ENCODE measurements around the gene DTX4.

The DTX4 gene

DNA sequence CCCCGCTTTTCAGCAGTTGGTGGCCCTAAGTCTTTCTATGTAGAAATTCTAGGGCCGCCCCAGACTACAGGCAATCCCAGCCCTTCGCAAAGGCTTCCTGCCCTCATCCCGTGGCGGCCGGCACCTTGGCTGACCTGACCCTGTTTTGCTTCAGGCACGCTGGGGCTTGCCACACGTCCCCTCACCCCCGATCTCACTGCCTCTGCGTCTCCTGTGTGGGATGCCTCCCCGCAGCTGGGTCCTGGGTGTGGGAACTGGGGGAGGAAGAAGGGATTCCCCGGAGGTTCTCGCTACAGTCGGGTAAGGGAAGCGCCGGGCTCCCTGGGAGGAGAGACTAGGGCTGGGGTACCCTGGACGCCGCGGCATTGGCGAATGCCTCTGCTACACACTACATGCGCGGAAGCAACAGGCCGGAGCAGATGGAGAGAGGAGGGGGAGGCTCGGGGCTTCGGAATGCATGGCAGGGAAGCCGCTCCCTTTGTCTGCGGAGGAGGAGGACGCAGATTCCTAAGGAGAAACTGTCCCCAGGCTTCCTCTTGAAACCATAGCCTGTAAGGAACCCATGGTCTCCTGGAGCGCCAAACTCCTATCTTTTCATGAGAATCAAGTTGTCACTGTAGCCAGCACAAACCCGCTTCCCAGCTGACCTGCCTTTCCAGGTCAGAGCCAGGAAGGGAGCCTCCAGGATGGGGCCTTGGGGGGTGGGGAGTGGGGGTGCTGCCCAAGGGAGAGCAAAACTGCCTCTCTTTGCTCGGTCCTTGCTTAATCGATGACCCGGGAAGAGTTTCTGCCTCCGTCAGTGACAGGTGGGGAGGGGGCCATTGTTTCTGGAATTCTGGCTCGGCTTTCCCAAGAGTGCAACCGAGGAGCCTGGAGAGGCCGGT, 1.4 kb downstream of the DTX4 start:
- no peak for FAIRE-seq

DNA sequence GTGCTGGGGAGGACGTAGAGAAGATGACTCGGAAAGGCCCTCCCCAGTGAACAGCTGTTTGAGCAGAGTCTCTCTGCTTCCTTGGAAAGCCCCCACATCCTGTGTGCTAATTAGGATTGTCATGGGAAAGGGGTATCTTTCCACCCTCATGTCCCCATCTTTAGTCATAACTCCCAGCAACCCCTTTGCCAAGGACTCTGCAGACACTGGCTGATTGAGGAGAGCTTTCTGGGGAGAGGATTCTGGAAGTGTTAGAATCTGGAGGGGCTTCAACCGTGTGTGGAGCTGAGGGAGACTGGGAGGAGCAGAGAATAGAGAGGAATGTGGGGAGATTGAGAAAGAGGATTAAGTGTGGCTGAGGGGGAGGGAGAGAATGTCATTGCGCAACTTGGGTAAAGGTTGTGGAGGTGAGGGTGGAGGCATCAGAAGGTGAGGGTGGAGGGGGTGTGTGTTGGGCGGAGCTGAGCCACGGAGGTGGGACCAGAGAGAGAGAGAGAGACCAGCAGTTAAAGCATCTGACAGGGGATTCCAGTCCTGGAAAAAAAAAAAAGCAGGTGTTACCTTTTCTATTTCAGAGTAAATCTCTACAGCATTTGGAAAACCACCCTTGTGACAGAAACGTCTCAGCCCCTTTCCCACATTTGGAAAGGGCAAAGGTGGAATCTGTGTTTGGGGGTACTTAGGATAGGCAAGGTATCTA, 2.2 kb downstream of the DTX4 start:
- FAIRE-seq = no peak

DNA sequence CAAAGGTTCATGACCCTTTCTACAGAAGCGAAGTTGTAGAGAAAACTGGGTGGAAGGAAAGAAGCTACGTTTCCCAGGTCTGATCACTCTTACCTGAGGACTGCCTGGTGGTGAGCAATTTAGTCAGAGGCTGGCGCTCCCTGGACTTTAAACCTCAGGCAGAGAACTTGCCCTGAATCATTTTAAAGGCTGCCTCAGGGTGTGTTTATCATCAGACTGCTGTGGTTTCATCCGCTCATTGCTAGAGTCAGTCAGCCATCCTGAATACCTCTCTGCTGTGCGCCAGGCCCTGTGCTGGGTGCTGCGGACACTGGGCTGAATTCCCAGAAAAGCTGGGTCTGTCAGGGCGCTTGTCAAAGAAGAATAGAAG, 2.7 kb downstream of the DTX4 start:
- FAIRE-seq = no peak

DNA sequence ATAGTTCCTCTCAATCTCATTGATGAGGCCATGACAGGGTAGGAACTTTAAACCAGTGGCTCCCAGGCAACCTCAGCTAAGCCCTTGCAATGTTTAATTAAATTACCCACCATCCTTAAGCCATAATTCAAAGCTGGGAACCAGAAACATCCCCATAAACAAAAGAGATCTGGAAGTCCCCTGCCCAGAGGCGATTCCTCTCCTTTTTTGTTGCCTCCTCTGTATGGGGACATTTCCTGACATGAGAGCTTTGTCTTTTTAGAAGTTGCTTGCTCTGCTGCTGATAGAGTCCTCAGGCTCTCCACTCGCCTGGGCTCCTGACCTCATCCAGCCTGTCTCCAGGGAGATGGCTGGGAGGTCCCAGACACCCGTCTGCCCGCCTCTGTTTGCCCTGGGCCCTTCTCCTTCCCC, 3.2 kb downstream of the DTX4 start:
- FAIRE-seq = no peak

DNA sequence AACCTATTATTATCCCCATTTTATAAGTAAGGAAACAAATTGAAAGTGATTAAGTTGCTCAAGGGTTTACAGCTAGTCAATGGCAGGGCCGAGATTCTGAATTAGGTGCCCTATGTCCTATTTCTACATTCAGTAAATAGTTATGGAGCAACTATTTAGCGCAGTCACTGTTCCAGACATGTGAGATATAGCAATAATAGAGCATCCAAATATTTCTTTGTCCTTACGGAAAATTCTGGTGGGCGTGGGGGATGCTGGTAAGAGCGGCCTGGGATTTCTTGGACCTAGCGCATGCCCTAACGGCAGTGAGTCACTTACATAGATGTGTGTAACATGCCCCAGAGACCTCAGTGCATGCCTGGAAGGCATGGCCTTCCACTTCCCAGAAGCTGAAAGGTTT, 4.4 kb downstream of the DTX4 start:
- FAIRE-seq = no peak

DNA sequence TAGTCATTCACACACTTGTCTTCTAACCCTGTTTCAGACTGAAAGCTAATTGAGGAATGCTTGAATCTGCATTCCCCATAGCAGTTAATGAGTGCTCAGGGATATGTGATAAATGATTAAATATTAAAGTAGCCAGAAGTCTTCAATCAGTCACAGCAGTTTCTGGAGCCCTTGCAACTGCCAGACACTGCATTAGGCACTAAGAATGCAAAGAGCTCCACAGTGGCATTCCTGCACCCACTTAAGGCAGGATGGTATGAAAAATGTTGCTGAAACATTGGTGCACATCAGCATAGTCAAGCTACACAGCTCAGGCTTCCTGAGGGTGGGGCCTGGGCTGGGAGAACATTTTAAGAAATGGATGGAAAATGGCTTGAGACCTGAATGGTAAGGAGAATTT, 6.5 kb downstream of the DTX4 start:
- FAIRE-seq = no peak

DNA sequence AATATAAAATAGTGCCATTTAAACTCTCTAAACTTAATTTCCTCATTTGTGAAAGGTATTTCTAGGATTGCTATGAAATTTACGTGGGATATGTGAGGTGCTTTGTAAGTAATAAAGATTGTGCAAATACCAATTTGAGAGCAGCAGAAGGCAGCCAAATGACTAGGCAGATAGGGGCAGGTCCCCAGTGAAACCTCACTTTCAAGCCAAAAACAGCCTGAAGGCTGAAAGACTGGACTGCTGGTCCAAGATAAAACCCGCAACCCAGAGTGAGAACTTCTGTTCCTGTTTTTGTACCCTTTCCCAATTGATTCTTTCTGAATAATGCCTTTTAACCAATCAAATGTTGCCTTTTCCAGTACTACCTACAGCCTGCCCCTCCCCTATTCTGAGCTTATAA, 7.2 kb downstream of the DTX4 start:
- FAIRE-seq = no peak

DNA sequence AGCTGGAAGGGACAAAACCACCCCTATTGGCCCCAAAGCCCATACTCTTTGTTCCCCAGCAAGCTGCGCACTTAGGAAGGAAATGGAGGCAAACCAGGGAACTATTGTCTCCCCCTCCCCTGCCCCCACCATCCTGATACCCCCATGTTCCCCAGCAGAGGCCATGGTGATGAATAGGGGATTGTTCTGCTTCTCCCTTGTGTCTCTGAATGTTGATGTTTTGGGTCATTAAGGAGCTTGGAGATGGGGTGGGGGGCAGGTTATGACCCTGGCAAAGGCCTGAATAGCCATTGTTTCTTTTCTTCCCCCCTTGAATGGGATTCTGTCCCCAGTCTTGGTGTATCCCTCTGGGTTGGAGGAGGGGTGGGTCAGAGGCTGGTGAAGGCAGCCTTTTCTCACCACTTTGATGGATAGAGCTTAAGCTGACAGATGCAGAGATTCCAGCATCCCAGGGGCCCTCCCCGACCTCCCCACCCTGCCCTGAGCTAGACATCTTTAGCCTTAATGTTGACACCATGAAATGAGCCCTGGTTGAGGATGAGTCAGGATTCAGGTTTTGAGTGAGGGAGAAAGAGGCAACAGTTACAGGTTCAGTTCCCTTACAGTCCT, 8.3 kb downstream of the DTX4 start:
- FAIRE-seq = no peak

DNA sequence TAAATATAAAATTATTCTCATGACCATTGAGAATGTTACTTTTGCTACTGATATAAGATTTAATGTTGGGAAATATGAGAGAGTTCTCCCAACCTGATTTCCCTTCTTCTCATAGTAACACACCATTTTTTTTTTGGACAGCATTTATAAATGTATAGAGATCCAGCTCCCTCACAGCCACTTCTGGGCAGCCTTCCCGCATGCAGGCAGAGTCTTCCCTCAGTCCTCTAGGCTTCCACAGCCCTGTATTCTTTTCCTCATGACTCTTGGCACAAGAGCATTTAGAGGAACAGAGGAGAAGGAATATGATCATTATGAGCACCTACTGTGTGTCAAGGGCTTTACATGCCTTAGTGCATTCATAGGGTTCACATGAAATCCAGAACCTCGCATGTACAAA, 9.0 kb downstream of the DTX4 start:
- FAIRE-seq = no peak

DNA sequence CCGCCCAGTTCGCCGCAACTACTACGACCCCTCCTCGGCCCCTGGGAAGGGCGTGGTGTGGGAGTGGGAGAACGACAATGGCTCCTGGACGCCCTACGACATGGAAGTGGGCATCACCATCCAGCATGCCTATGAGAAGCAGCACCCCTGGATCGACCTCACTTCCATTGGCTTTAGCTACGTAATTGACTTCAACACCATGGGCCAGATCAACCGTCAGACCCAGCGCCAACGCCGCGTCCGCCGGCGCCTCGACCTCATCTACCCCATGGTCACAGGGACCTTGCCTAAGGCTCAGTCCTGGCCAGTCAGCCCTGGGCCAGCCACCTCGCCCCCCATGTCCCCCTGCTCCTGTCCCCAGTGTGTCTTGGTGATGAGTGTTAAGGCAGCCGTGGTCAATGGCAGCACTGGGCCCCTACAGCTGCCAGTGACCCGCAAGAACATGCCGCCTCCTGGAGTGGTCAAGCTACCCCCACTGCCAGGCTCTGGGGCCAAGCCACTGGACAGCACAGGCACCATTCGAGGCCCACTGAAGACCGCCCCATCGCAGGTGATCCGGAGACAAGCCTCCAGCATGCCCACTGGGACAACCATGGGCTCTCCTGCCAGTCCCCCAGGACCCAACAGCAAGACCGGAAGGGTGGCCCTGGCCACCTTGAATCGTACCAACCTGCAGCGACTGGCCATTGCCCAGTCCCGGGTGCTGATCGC, 10.0 kb downstream of the DTX4 start:
- FAIRE-seq = no peak

DNA sequence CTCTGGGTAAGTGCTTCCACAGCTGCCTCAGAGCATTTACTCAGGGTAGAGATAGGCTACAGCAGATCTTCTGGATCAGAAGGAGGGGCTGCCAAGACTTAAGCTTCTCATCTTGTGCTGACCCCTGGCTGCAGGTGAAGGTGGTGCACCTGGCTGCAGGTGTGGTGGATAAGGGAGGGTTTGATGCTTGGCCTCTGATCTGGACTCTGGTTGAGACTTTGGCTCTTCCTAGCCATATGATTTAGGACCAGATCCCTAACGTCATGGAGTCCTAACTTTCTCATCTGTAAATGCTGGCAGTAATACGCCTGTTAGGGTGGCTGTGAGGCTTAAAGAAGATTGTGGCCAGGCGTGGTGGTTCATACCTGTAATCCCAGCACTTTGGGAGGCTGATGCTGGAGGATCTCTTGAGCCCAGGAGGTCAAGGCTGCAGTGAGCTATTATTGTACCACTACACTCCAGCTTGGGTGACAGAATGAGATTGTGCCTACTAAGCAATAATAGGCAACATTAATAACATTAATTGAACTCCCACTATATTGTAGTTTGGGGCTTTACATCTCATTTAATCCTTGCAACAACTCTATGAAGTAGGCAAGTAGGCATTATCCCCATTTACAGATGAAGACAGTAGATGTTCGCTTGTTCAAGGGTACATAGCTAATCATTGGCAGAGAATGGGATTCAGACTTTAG, 10.7 kb downstream of the DTX4 start:
- FAIRE-seq = no peak

DNA sequence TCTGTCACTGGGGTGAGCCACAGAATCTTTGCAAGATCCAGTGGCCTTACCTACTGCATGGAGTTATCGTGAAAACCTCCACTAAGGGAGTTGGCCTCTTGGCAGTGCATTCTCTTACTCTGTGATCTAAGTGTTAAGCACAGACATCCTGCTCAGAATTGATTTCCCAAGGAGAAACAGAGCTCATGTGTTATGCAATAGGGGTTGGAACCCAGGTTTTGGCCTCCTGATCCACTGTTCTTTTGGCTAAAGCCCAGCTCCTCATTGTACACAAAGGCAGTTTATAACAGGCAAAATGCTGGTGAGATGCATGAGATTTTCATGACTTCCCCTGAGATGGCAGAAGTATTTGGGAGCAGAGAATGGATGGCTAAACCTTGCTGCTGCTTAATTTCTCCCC, 11.8 kb downstream of the DTX4 start:
- FAIRE-seq = no peak

DNA sequence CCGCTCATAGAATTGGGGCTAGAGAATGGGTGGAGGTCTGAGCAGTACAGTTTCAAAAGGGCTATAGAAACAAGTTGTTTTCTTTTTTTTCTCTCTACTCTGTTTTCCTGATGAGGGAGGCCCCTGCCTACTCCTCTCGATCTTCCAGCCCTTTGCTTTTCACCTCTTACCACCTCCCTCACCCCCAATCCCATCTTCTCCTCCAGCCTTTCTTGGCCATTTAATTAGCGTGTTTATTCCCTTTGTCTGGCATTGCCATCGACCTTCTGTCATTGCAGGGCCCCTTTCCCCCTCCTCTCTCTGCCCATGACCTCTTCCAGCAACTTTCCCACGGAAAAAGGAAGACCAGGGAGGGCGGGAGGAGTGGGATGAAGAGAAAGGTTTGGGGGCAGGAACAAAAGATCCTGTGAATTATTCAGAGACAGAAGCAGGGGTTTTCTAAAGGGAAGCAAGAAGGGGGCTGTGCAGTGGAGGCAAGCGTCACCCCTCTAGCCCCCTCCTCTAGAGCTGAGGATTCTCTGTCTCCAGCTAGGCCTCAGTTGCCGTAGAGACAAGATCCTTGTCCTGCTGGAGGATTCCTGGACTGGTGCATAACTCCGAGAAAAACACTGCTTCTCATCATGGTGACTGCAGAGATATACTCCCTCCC, 12.9 kb downstream of the DTX4 start:
- no peak for FAIRE-seq

DNA sequence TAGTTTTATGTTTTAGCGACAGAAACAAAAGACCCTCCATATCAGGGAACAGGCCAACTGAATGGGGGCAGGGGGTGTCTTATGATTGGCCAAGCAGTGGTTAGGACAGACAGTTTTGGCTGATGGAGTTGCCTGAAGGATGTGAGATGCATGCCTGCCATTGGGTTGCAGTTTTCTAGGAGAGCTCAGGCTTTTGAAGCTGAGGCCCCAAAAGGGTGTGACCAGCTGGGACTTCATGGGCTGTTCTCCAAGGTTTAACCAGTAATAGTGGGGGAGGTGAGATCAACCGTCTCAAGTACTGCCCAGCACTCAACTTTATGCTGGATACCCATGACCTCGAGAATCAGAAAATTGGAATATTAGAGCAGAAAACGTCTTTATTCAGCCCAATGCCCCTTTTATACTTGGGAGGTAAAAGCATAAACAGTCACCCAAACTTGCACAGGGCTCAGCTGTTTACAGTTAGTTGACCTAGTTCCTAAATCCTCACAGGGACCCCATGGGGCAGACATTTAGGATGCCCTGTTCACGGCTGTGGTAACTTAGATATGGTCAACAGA, 13.5 kb downstream of the DTX4 start:
- no peak for FAIRE-seq

DNA sequence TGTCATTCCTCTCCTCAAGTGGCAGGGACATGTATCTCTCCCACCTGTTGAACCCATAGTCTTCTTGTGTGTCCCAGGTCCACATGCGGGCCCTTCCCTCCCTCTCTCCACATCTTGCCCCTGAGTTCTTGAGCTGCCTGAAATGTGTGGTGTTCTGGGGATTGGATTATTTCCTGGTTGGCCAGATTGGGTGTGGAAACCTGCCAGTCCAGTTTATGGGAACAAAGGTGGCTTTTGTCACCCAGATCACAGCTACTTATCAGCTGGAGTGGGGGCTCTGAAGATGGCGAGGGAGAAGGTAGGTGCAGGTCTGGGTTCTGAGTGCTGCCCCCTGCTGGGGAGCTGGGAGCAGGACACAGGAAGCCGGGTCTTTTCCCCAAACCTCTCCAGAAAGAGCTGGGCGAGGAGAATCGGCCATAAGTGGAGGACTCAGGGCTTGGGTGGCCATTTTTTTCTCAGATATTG, 14.2 kb downstream of the DTX4 start:
- no peak for FAIRE-seq

DNA sequence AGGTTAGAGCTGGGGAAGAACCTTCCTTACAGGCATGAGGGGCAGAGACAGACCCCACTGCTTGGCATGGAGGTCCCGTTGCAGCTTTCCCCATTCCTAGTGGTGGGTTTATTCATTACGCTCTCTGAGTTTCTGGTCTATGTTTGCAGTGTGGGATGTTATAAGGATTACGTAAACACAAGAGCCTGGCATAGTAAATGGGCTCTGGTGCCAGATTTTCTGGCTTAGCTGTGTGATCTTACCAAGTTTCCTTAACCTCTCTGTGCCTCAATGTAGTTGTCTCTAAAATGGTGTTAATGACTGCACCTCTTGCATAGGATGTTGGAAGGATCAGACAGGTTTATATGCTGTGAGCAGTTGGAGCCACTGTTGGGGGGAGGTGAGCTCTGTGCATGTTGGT, 15.1 kb downstream of the DTX4 start:
- FAIRE-seq = no peak

DNA sequence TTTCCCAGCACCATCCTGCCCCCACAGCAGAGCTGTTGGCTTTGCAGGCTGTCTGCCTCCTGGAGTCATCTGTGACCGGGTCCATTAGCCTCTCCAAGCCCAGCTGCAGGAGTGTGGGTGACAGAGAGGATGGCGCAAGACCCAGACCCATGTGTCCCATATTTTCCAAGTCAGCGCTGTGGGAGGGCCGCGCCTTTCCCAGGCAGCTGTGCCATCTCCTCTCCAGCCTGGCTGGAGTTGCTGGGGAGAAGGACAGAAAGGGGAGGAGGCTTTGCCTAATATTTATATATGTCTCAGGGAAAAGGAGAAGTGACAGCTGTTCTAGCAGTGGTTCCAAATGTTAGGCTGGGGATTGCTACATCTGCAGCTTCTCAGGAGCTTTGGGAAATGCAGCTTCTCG, 15.7 kb downstream of the DTX4 start:
- no peak for FAIRE-seq

DNA sequence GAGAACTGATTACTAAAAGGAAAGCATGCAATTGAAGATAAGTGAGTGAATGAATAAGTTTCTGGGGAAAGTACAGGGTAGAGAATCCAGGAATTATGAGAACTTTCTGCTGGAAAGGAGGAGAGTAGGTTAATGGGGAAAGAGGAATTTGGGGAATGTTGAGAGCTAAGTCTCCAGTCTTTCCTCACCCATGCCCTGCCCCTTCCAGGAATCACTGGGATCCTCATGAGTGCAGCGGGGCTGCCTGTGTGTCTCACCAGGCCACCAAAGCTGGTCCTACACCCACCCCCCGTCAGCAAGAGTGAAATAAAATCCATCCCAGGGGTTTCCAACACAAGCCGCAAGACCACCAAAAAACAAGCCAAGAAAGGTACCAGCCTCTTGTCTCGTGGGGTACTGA, 17.0 kb downstream of the DTX4 start:
- no peak for FAIRE-seq

DNA sequence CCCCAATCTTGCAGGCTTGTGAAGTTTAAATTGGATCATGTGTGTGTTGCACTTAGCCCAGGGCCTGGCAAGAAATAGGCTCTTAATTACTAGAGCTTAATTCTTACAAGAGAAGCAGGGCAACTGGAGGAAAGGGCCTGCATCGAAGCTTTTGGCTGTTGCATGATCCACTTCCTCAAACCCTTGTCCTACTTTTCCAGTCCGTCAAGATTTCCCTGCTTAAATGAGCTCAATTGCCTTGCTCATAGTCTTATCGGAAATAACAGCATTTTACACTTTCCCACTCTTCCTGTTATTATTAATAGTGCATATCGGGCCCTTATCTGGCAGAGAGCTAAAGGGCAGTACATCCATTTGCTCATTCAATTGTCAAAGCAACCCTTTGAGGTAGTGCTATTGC, 18.1 kb downstream of the DTX4 start:
- no peak for FAIRE-seq

DNA sequence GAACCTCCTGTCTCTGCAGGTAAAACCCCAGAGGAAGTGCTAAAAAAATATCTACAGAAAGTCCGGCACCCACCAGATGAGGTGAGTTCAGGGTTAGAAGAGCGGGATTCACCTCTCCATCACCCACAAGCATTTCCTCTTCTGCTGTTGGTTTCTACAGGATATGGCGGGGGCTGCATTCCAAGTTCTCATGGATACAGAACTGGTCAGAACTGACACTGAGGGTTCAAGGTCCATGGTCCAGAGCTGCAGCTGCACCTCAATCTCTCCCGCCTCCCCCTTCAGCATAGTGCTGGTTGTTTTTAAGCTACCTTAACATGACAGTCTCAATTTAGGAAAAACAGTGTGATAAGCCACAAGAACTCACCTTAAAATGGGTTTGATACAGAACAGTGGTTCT, 19.2 kb downstream of the DTX4 start:
- FAIRE-seq = no peak

DNA sequence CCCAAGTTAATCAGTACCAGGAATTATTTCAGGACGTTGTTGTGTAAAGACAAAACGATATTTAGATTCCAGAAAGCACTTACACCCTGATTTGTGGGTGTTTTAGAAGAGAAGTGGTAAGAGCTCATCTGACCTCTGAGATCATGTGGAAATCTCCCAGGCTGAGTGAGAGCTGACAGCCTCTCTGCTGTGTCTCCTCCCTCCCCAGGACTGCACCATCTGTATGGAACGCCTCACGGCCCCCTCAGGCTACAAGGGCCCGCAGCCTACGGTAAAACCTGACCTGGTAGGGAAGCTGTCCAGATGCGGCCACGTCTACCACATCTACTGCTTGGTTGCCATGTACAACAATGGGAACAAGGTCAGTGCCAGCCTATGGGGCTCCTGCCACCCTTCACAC, 20.0 kb downstream of the DTX4 start:
- FAIRE-seq = no peak

Measured in endometrium (tissue), 2 donors.